Stimulated activated naive CD4-positive, alpha-beta T cell treated with Interleukin-2 at 50 U/mL for 16 hours (primary cell): ENCODE measurements around the gene LAPTM5.

Experiments
- DNase-seq: peaks from one replicate; lab custom pipeline; 2025; lab: John Stamatoyannopoulos, UW

The LAPTM5 gene

GRCh38 chr1:30742300-30742962 lies 15.1 kb downstream of the LAPTM5 start:
- no peak for DNase-seq

GRCh38 chr1:30741239-30741894 lies 16.2 kb downstream of the LAPTM5 start:
- DNase-seq: no peak

- DNase-seq: no peak
Measured at GRCh38 chr1:30740251-30741238, 17.0 kb downstream of the LAPTM5 start.

GRCh38 chr1:30739601-30740000 lies 18.0 kb downstream of the LAPTM5 start:
- no peak for DNase-seq

- no peak for DNase-seq
Measured at GRCh38 chr1:30738715-30739559, 18.6 kb downstream of the LAPTM5 start.

- DNase-seq: no peak
Measured at GRCh38 chr1:30738040-30738714, 19.4 kb downstream of the LAPTM5 start.

GRCh38 chr1:30737357-30738039 lies 20.1 kb downstream of the LAPTM5 start:
- no peak for DNase-seq

- no peak for DNase-seq
Measured at GRCh38 chr1:30735668-30736498, 21.7 kb downstream of the LAPTM5 start.

GRCh38 chr1:30735124-30735523 lies 22.4 kb downstream of the LAPTM5 start:
- DNase-seq: no peak

- no peak for DNase-seq
Measured at GRCh38 chr1:30734580-30734979, 23.0 kb downstream of the LAPTM5 start.

GRCh38 chr1:30734106-30734505 lies 23.5 kb downstream of the LAPTM5 start:
- no peak for DNase-seq

- DNase-seq: no peak
Measured at GRCh38 chr1:30733493-30733892, 24.1 kb downstream of the LAPTM5 start.

- DNase-seq: no peak
Measured at GRCh38 chr1:30732277-30732996, 25.1 kb downstream of the LAPTM5 start.

- no peak for DNase-seq
Measured at GRCh38 chr1:30731806-30732276, 25.7 kb downstream of the LAPTM5 start.

- no peak for DNase-seq
Measured at GRCh38 chr1:30731109-30731805, 26.3 kb downstream of the LAPTM5 start.

- no peak for DNase-seq
Measured at GRCh38 chr1:30730346-30731108, 27.0 kb downstream of the LAPTM5 start.

GRCh38 chr1:30729901-30730300 lies 27.7 kb downstream of the LAPTM5 start:
- no peak for DNase-seq
